Right atrium auricular region (tissue), 2 donors: Measurements from ENCODE around the gene FOXF1. TPM values are rescaled to one million over a fixed set of nuclear protein-coding genes. Genes with fewer than 3 reads are reported as not detected.

ENCODE experiments used
- DNase-seq: peaks from one replicate; pipeline ENCODE4 v3.0.0-alpha.2; 2019; ENCODE audit warnings: low spot score
- H3K27ac ChIP-seq, 2 donors: fragments of 200-600 bp; sonication (generic); 1 replicate in 1 of 2; 2 replicates in 1 of 2; pipeline ENCODE4 v1.5.1; 2016 to 2019
- H3K27me3 ChIP-seq, 2 donors: fragments of 200-600 bp; sonication (generic); one replicate each; pipeline versions ENCODE4 v1.5.1 to v1.6.0; 2017 to 2019
- H3K36me3 ChIP-seq: fragments of 200-600 bp; sonication (generic); one replicate; pipeline ENCODE4 v1.5.1; 2016
- H3K4me1 ChIP-seq, 2 donors: fragments of 200-600 bp; sonication (generic); one replicate each; pipeline versions ENCODE4 v1.5.1 to v1.6.0; 2017 to 2019
- H3K4me3 ChIP-seq, 2 donors: fragments of 200-600 bp; sonication (generic); 1 replicate in 1 of 2; 2 replicates in 1 of 2; pipeline ENCODE4 v1.5.1; 2017 to 2019; ENCODE audit warnings: mild to moderate bottlenecking in 1 of 2, moderate library complexity in 1 of 2
- H3K9me3 ChIP-seq, 2 donors: fragments of 200-600 bp; sonication (generic); one replicate each; pipeline ENCODE4 v1.5.1; 2019
- total RNA-seq, 2 donors: library from RNA; depleted of rRNA; stranded (reverse); fragments of >200 nt; gene quantifications; one replicate each; pipeline ENCODE4 v1.1.0, GENCODE V29; 2016
- TF ChIP-seq, protein P1 (sequence below), 2 donors: fragments of 200-600 bp; sonication (generic); IDR thresholded peaks; one replicate each; pipeline ENCODE4 v1.5.1; 2019; ENCODE audit warnings: antibody characterized with exemption in 2 of 2

Gene FOXF1
- total RNA-seq, 2 donors from 2014 or later, result 0.44 TPM; not detected in 1

DNA sequence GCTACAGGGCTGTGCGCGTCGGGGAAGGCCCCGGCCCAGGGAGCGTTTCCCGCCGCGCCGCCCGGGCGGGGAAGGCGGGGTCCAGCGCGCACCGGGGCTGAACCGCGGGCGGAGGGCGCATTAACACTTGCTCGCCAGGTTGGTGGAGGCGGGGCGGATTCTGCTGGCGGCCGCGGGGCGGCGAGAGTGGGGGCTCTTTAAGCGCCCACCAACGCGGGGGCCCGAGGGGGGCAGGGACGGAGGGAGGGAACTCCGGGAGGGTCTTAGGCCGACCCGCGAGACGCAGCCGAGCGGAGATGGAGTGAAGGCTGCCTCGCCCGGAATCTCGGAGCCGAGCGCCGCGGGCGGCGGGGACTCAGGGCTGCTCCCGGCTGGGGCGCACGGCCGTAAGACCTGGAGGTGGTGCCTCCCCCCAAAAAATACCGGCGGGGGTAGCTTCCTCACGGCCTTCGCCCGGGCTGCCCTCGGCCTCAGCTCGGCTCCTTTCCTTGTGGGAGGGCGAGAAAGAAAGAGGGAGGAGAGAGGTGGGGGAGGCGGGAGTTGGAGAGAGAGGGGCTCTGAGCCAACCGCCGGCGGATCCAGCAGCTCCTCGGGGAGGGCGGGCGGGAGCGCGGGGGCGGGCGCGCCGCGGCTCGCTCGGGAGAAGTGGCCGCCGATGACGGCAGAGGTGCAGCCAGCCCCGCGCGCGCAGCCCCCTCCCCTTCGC, 415 bp upstream of the FOXF1 start:
- Histone ChIP-seq H3K4me3 (peak overlapping the region; percentile 46 to 63), H3K27me3 (peaks cover 35 to 54% of the 10 kb centered on the region in 2 donors), H3K9me3 (no peaks in the 10 kb centered on the region), H3K27ac (peak overlapping the region; percentile 54 to 78), H3K4me1 (peaks cover 0 to 48% of the 10 kb centered on the region in 2 donors), H3K36me3 (no peaks in the 10 kb centered on the region)
- TF ChIP-seq, protein P1, sequence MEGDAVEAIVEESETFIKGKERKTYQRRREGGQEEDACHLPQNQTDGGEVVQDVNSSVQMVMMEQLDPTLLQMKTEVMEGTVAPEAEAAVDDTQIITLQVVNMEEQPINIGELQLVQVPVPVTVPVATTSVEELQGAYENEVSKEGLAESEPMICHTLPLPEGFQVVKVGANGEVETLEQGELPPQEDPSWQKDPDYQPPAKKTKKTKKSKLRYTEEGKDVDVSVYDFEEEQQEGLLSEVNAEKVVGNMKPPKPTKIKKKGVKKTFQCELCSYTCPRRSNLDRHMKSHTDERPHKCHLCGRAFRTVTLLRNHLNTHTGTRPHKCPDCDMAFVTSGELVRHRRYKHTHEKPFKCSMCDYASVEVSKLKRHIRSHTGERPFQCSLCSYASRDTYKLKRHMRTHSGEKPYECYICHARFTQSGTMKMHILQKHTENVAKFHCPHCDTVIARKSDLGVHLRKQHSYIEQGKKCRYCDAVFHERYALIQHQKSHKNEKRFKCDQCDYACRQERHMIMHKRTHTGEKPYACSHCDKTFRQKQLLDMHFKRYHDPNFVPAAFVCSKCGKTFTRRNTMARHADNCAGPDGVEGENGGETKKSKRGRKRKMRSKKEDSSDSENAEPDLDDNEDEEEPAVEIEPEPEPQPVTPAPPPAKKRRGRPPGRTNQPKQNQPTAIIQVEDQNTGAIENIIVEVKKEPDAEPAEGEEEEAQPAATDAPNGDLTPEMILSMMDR (IDR thresholded peaks at IDR 0.05), result no peak
- no peak for DNase-seq

GRCh38 chr16:86511317-86512161, 1.2 kb downstream of the FOXF1 start:
- Histone ChIP-seq H3K9me3 (no peaks in the 10 kb centered on the region), H3K27me3 (peaks cover 23 to 62% of the 10 kb centered on the region in 2 donors), H3K36me3 (no peaks in the 10 kb centered on the region), H3K4me3 (peak overlapping the region in 1 of 2 donors; percentile 63), H3K4me1 (peaks cover 0 to 51% of the 10 kb centered on the region in 2 donors), H3K27ac (peak overlapping the region in 1 of 2 donors; percentile 57)
- TF ChIP-seq, protein P1 (IDR thresholded peaks at IDR 0.05), result no peak
- no peak for DNase-seq

GRCh38 chr16:86512301-86512859, 2.1 kb downstream of the FOXF1 start:
- peak overlapping the region in 1 of 2 donors; percentile 63 for H3K4me3 ChIP-seq
- H3K4me1 ChIP-seq, result peaks cover 0 to 53% of the 10 kb centered on the region in 2 donors
- TF ChIP-seq, protein P1 (IDR thresholded peaks at IDR 0.05), result no peak
- peaks cover 15 to 59% of the 10 kb centered on the region in 2 donors for H3K27me3 ChIP-seq
- no peak for DNase-seq
- no peaks in the 10 kb centered on the region for H3K36me3 ChIP-seq
- no peak overlapping the region for H3K27ac ChIP-seq
- no peaks in the 10 kb centered on the region for H3K9me3 ChIP-seq

DNA sequence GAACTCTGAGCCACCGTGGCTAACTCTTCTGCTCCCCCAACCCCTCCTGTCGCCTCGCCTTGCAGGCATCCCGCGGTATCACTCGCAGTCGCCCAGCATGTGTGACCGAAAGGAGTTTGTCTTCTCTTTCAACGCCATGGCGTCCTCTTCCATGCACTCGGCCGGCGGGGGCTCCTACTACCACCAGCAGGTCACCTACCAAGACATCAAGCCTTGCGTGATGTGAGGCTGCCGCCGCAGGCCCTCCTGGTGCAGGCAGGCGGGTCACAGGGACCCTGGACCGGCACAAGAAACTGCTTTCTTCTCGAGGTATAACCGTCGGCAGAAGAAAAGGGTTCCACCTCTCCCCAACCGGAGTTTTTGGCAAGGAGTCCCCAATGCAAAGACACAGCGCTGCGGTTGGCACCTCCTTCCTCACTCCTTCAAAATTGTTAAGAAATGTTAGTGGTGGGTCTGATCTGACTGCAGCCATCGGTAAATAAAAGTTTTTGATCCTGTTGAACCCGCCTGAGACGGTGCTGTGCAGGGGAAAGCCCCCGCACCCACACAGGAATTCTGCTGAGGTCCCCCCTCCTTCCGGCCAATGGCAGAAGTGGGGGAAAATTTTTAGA, 2.6 kb downstream of the FOXF1 start:
- peaks cover 10 to 53% of the 10 kb centered on the region in 2 donors for H3K27me3 ChIP-seq
- H3K36me3 ChIP-seq, result no peaks in the 10 kb centered on the region
- no peak for DNase-seq
- H3K27ac ChIP-seq, result no peak overlapping the region
- H3K4me3 ChIP-seq, result no peak overlapping the region
- peaks cover 0 to 49% of the 10 kb centered on the region in 2 donors for H3K4me1 ChIP-seq
- TF ChIP-seq, protein P1 (IDR thresholded peaks at IDR 0.05), result no peak
- no peaks in the 10 kb centered on the region for H3K9me3 ChIP-seq

DNA sequence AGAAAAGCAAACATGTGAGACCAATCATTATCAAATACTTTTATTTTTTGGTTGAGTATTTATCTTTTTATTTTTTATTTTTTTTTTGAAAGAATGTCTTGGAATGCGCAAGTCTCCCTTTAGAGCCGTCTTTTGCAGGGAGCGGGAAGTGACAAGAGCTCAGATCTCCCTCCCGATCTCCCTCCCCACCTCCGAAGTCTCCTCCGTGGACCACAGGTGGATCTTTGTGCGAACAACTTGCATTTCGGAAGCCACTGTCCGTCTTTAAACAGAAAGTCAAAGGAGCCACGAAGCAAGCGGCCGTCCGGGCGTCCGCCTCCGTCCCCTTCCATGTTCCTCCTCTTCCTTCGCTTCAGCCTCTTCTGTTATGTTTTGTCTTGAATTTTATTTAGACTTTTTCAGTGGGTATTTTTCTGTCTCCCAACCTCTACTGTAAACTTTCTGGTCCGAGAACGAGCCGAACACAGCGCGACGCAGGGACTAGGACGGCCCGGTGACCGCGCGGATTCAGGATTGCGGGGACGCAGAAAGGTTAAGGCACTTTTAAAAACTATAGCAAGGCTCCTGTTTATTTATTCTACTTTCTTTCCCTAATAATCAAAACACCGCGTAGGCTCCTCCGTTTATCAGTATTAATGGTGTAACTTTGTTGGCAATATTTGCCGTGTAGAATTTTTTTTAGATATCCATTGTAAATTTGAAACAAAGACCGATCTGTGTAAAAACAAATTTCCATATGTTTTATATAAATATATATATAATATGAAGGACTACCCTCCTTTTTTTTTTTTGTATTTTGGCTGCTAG, 3.3 kb downstream of the FOXF1 start:
- TF ChIP-seq, protein P1 (IDR thresholded peaks at IDR 0.05), result no peak
- Histone ChIP-seq H3K9me3 (no peaks in the 10 kb centered on the region), H3K36me3 (no peaks in the 10 kb centered on the region), H3K4me3 (no peak overlapping the region), H3K27me3 (peaks cover 7 to 46% of the 10 kb centered on the region in 2 donors), H3K4me1 (peaks cover 0 to 42% of the 10 kb centered on the region in 2 donors), H3K27ac (no peak overlapping the region)
- DNase-seq, result no peak
